ENCODE results near the gene OPHN1.

OPHN1 gene

DNA sequence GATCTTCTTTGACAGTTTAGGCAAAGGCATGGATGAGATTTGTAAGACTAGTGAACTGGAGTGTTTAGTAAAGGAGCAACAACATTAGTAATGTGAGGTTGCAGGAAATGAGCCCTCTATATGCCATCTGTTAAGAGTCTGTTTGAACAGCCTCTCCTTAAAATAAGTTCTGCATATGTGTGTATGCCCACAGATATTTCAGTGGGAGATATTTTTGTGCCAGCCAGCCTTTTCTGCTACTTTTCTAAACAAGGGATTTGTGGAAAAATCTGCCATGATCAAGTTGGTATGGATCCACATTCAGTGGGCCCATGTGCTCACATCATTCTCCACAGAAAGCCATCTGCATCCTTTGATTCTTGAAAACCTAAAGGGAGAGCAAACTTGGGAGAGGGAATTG lies 237.7 kb downstream of the OPHN1 start:
- no peaks in the 10 kb centered on the region for H3K27me3 ChIP-seq (ENCODE audit: insufficient read depth, low read depth)
- no peak overlapping the region for H3K9ac ChIP-seq
- no peak overlapping the region for H3K4me3 ChIP-seq (IDR thresholded peaks at IDR 0.05; ENCODE audit: insufficient read depth, low read depth, low read length)
- TF ChIP-seq CTCF (conservative IDR thresholded peaks at IDR 0.05; ENCODE audit: low read depth, low read length) = no peak
- no peaks in the 10 kb centered on the region for H3K79me2 ChIP-seq (ENCODE audit: insufficient read depth, low read depth)
- H4K20me1 ChIP-seq (ENCODE audit: insufficient read depth) = no peaks in the 10 kb centered on the region
- no peak overlapping the region for H3K27ac ChIP-seq
- H2AFZ ChIP-seq (ENCODE audit: low read depth) = no peak overlapping the region
- H3K36me3 ChIP-seq (ENCODE audit: insufficient read depth) = no peaks in the 10 kb centered on the region
- no peak overlapping the region for H3K4me2 ChIP-seq
- no peaks in the 10 kb centered on the region for H3K4me1 ChIP-seq (ENCODE audit: low read depth, poor library complexity, severe bottlenecking)

- Histone ChIP-seq H2AFZ (ENCODE audit: low read depth) (no peak overlapping the region), H3K4me1 (ENCODE audit: low read depth, poor library complexity, severe bottlenecking) (no peaks in the 10 kb centered on the region), H3K79me2 (ENCODE audit: insufficient read depth, low read depth) (no peaks in the 10 kb centered on the region), H3K4me2 (no peak overlapping the region), H3K27ac (no peak overlapping the region), H3K36me3 (ENCODE audit: insufficient read depth) (no peaks in the 10 kb centered on the region), H3K27me3 (ENCODE audit: insufficient read depth, low read depth) (no peaks in the 10 kb centered on the region), H4K20me1 (ENCODE audit: insufficient read depth) (no peaks in the 10 kb centered on the region), H3K9ac (no peak overlapping the region), H3K4me3 (IDR thresholded peaks at IDR 0.05; ENCODE audit: insufficient read depth, low read depth, low read length) (no peak overlapping the region)
- TF ChIP-seq CTCF (conservative IDR thresholded peaks at IDR 0.05; ENCODE audit: low read depth, low read length) = no peak
Observed at GRCh38 chrX:68193786-68194185, 239.5 kb downstream of the OPHN1 start.

GRCh38 chrX:68193234-68193633 lies 240.1 kb downstream of the OPHN1 start:
- H3K36me3 ChIP-seq (ENCODE audit: insufficient read depth) = no peaks in the 10 kb centered on the region
- H3K4me3 ChIP-seq (IDR thresholded peaks at IDR 0.05; ENCODE audit: insufficient read depth, low read depth, low read length) = no peak overlapping the region
- no peaks in the 10 kb centered on the region for H4K20me1 ChIP-seq (ENCODE audit: insufficient read depth)
- H3K4me1 ChIP-seq (ENCODE audit: low read depth, poor library complexity, severe bottlenecking) = no peaks in the 10 kb centered on the region
- H2AFZ ChIP-seq (ENCODE audit: low read depth) = no peak overlapping the region
- H3K4me2 ChIP-seq = no peak overlapping the region
- H3K79me2 ChIP-seq (ENCODE audit: insufficient read depth, low read depth) = no peaks in the 10 kb centered on the region
- no peak overlapping the region for H3K9ac ChIP-seq
- no peak overlapping the region for H3K27ac ChIP-seq
- TF ChIP-seq CTCF (conservative IDR thresholded peaks at IDR 0.05; ENCODE audit: low read depth, low read length) = no peak
- no peaks in the 10 kb centered on the region for H3K27me3 ChIP-seq (ENCODE audit: insufficient read depth, low read depth)

DNA sequence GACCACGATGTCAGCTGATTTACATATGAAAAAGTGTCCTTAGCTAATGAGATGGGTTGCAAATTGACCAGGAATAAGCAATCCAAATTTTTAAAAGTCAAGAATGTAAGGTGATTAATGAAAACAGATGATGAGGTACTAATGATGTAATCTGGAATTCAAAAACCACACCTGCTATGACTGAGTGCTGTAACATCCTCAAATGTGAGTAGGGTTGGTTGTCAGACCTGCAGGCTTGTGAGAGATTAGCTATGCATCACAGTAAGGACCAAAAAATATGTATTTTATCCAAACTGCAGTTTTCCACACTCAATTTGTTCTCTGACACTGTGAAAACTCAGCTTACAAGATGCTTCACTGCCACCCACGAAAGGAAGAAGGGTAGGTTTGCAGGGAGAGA lies 242.5 kb downstream of the OPHN1 start:
- no peak overlapping the region for H3K4me2 ChIP-seq
- H3K4me1 ChIP-seq (ENCODE audit: low read depth, poor library complexity, severe bottlenecking) = no peaks in the 10 kb centered on the region
- H3K79me2 ChIP-seq (ENCODE audit: insufficient read depth, low read depth) = no peaks in the 10 kb centered on the region
- TF ChIP-seq CTCF (conservative IDR thresholded peaks at IDR 0.05; ENCODE audit: low read depth, low read length) = no peak
- no peaks in the 10 kb centered on the region for H4K20me1 ChIP-seq (ENCODE audit: insufficient read depth)
- H3K27me3 ChIP-seq (ENCODE audit: insufficient read depth, low read depth) = no peaks in the 10 kb centered on the region
- no peaks in the 10 kb centered on the region for H3K36me3 ChIP-seq (ENCODE audit: insufficient read depth)
- H3K27ac ChIP-seq = no peak overlapping the region
- no peak overlapping the region for H2AFZ ChIP-seq (ENCODE audit: low read depth)
- H3K4me3 ChIP-seq (IDR thresholded peaks at IDR 0.05; ENCODE audit: insufficient read depth, low read depth, low read length) = no peak overlapping the region
- no peak overlapping the region for H3K9ac ChIP-seq
